ENCODE measurements around the gene TAF5. TPM values are rescaled to one million over a fixed set of nuclear protein-coding genes. Genes with fewer than 3 reads are reported as not detected.

Gene TAF5
- 2.8 and 5.4 TPM in 2 replicates for total RNA-seq

GRCh38 chr10:103367782-103368518, at the start of gene TAF5:
Gene TAF5, plus strand, starts transcription at chr10:103367976. Its CDS starts 14 bp downstream, at chr10:103367990.

GRCh38 chr10:103350517-103351260, 17.1 kb upstream of the TAF5 start, which contains the start of gene PCGF6:
Gene PCGF6, minus strand, starts transcription at chr10:103351140. Its CDS starts 74 bp downstream, at chr10:103351066.

DNA sequence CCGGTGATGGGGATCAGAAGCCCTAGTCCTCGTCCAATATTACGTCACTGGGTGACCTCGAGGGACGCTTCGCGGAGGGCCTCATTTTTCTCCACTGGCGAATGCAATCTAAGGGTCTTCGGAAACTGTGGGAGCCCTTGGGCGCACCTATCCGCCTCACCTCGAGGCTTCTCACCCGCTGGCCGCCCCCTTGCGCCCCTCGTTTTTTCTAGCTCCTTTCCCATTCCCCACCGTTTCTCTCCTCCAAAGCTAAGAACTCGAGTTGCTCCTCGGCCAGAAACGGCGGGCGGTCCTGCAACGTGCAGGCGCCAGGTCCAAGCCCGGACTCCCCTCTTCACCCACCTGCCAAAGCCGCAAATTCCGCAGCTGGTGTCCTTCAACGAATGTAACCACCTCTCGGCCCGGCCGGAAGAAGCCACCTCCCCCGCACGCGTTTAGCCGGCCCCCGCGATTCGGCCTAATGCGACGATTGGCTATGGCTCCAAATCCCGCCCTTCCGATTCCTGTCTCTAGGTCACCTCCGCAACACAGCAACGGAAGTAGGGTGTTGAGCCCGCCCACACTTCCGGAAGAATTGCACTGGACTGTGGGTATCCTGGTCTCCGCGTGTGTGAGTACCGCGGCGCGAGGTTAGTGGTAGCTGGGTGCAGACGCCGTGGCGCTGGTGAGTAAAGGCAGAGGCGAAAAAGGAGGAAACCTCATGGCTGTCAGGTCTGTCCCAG, 28.5 kb downstream of the TAF5 start, which contains the start of the genes ATP5MK and PDCD11:
Gene ATP5MK, minus strand, starts transcription at position 409 of the 722 bp plus-strand sequence. CDS start 4,018 bp downstream, outside the sequence.
Gene PDCD11, plus strand, starts transcription at position 560 of the 722 bp plus-strand sequence. CDS start 1,801 bp downstream, outside the sequence.

Other genes starting within 250 kb of the TAF5 start
- gene NT5C2, start 174.7 kb upstream of the TAF5 start, total RNA-seq, result 54.8 and 55.9 TPM in 2 replicates
- 0.09 and 0.11 TPM in 2 replicates for gene RPEL1, start 122.1 kb upstream of the TAF5 start, total RNA-seq
- gene INA, start 90.8 kb upstream of the TAF5 start, total RNA-seq, result under 0.01 and 0.11 TPM in 2 replicates
- gene PCGF6, start 16.8 kb upstream of the TAF5 start, total RNA-seq, result 11.7 and 13.9 TPM in 2 replicates
- gene ATP5MK, start 28.5 kb downstream of the TAF5 start, total RNA-seq, result 191 and 241 TPM in 2 replicates
- 22.2 and 31.2 TPM in 2 replicates for gene PDCD11, start 28.6 kb downstream of the TAF5 start, total RNA-seq
- 10.0 and 20.1 TPM in 2 replicates for gene CALHM2, start 84.4 kb downstream of the TAF5 start, total RNA-seq
- not detected in 2 replicates for gene CALHM1, start 90.9 kb downstream of the TAF5 start, total RNA-seq
- gene CALHM3, start 111.3 kb downstream of the TAF5 start, total RNA-seq, result not detected in 2 replicates
- gene NEURL1, start 125.7 kb downstream of the TAF5 start, total RNA-seq, result 0.09 and 0.11 TPM in 2 replicates

Data from dermis lymphatic vessel endothelial cell (primary cell).